8988T (cell line): Measurements from ENCODE around the gene HK1.
A peak's percentile ranks its signal among the peaks of the same experiment; 100 is the strongest.

Source experiments
- DNase-seq: peaks from one replicate; pipeline ENCODE4 v3.0.0; 2011

HK1 gene

GRCh38 chr10:69408318-69409175 is 130.3 kb downstream of the HK1 start:
- DNase-seq = peak; percentile 85

GRCh38 chr10:69409176-69409495 is 130.8 kb downstream of the HK1 start:
- DNase-seq = no peak

- DNase-seq = no peak
Measured at GRCh38 chr10:69409968-69410367, 131.7 kb downstream of the HK1 start.

- no peak for DNase-seq
Measured at GRCh38 chr10:69410487-69410886, 132.2 kb downstream of the HK1 start.

GRCh38 chr10:69411476-69411875 is 133.2 kb downstream of the HK1 start:
- DNase-seq = no peak

GRCh38 chr10:69412232-69412790 is 134.0 kb downstream of the HK1 start:
- DNase-seq = no peak

- DNase-seq = peak; percentile 70
Measured at GRCh38 chr10:69413221-69413865, 135.0 kb downstream of the HK1 start.

GRCh38 chr10:69414036-69415018 is 136.0 kb downstream of the HK1 start:
- no peak for DNase-seq

GRCh38 chr10:69415049-69415448 is 136.8 kb downstream of the HK1 start:
- no peak for DNase-seq

GRCh38 chr10:69415951-69416350 is 137.7 kb downstream of the HK1 start:
- DNase-seq = no peak

GRCh38 chr10:69416695-69417094 is 138.4 kb downstream of the HK1 start, which contains the start of gene TACR2:
TACR2 (minus strand) TSS chr10:69416918; CDS start chr10:69416323, 595 bp downstream.
- no peak for DNase-seq

- no peak for DNase-seq
Measured at GRCh38 chr10:69417542-69417941, 139.2 kb downstream of the HK1 start.

- no peak for DNase-seq
Measured at GRCh38 chr10:69418052-69418752, 139.9 kb downstream of the HK1 start.

GRCh38 chr10:69419096-69419743 is 140.9 kb downstream of the HK1 start:
- no peak for DNase-seq

- DNase-seq = no peak
Measured at GRCh38 chr10:69419744-69420126, 141.4 kb downstream of the HK1 start.

GRCh38 chr10:69421611-69422308 is 143.5 kb downstream of the HK1 start:
- no peak for DNase-seq

- no peak for DNase-seq
Measured at GRCh38 chr10:69422676-69423075, 144.4 kb downstream of the HK1 start.

- DNase-seq = no peak
Measured at GRCh38 chr10:69425041-69425440, 146.7 kb downstream of the HK1 start.

- DNase-seq = no peak
Measured at GRCh38 chr10:69425511-69426298, 147.4 kb downstream of the HK1 start.

GRCh38 chr10:69426376-69426727 is 148.1 kb downstream of the HK1 start:
- no peak for DNase-seq
